Neural cell (in vitro differentiated cells): ENCODE data around the gene OCIAD1. TPM values are rescaled to one million over a fixed set of nuclear protein-coding genes. Genes with fewer than 3 reads are reported as not detected.
"Not testable (repeated sequence)": the region's sequence is repeated elsewhere in the genome, so short reads cannot be mapped to it uniquely, and the experiment has no call there.

Source experiments
- H2AFZ ChIP-seq: fragments of 200-600, 300-800 bp; sonication (generic), shearing (Covaris generic); 2 replicates; pipeline ENCODE4 v1.6.0; 2014; ENCODE audit warnings: low read depth, mild to moderate bottlenecking, antibody characterized with exemption, low read length, moderate library complexity
- H3F3A ChIP-seq: fragments of 200-600 bp; shearing (Covaris generic); 2 replicates; pipeline ENCODE4 v1.6.1; 2016; ENCODE audit warnings: mild to moderate bottlenecking, moderate library complexity, mixed read lengths, antibody characterized with exemption, low read length; ENCODE audit not compliant: insufficient read depth, poor library complexity, severe bottlenecking
- H3K27ac ChIP-seq: fragments of 200-600, 300-800 bp; sonication (generic), shearing (Covaris generic); 2 replicates; pipeline ENCODE4 v1.5.1; 2014; ENCODE audit warnings: mild to moderate bottlenecking, low read length, moderate library complexity
- H3K27me3 ChIP-seq: fragments of 300-800, 200-600 bp; sonication (generic), shearing (Covaris generic); 2 replicates; pipeline ENCODE4 v1.6.0; 2014; ENCODE audit warnings: mild to moderate bottlenecking, low read depth, low read length, moderate library complexity; ENCODE audit not compliant: insufficient read depth
- H3K36me3 ChIP-seq: fragments of 300-800, 200-600 bp; sonication (generic), shearing (Covaris generic); 2 replicates; pipeline ENCODE4 v1.5.1; 2014; ENCODE audit warnings: mild to moderate bottlenecking, antibody characterized with exemption, low read length, moderate library complexity; ENCODE audit not compliant: insufficient read depth
- H3K4me2 ChIP-seq: fragments of 300-800, 200-600 bp; sonication (generic), shearing (Covaris generic); 2 replicates; pipeline ENCODE4 v1.6.0; 2014; ENCODE audit warnings: mild to moderate bottlenecking, low read length
- H3K4me3 ChIP-seq: fragments of 300-800, 200-600 bp; sonication (generic), shearing (Covaris generic); 2 replicates; pipeline ENCODE4 v1.5.1; 2014; ENCODE audit warnings: mild to moderate bottlenecking, low read length, moderate library complexity
- H3K79me2 ChIP-seq: fragments of 200-600 bp; shearing (Covaris generic); replicated peaks from 2 replicates; pipeline ENCODE4 v1.6.0; 2014; ENCODE audit warnings: mild to moderate bottlenecking, low read length, moderate library complexity; ENCODE audit not compliant: insufficient read depth
- H3K9ac ChIP-seq: fragments of 300-800, 200-600 bp; sonication (generic), shearing (Covaris generic); 2 replicates; pipeline ENCODE4 v1.6.1; 2016; ENCODE audit warnings: mild to moderate bottlenecking, low read length, mixed read lengths
- H3K9me2 ChIP-seq: fragments of 200-600 bp; shearing (Covaris generic); 2 replicates; pipeline ENCODE4 v1.6.1; 2016; ENCODE audit warnings: mild to moderate bottlenecking, low read length, mixed read lengths; ENCODE audit not compliant: insufficient read depth
- H3K9me3 ChIP-seq: fragments of 200-600, 300-800 bp; sonication (generic), shearing (Covaris generic); 2 replicates; pipeline ENCODE4 v1.6.1; 2016; ENCODE audit warnings: mild to moderate bottlenecking, mixed run types, low read length, moderate library complexity, mixed read lengths
- H4K20me1 ChIP-seq: fragments of 200-600 bp; shearing (Covaris generic); 2 replicates; pipeline ENCODE4 v1.6.1; 2016; ENCODE audit warnings: mild to moderate bottlenecking, mixed run types; ENCODE audit not compliant: insufficient read depth
- EP300 ChIP-seq: fragments of 450-650 bp; conservative IDR thresholded peaks from 2 replicates; pipeline ENCODE4 v1.6.1; 2014; ENCODE audit warnings: antibody characterized with exemption, mild to moderate bottlenecking, moderate library complexity; ENCODE audit not compliant: poor library complexity, severe bottlenecking
- EZH2 ChIP-seq: fragments of 200-600, 300-800 bp; shearing (Covaris generic), sonication (generic); IDR thresholded peaks from 2 replicates; pipeline ENCODE4 v1.6.1; 2014; ENCODE audit warnings: antibody characterized with exemption, low read length, borderline replicate concordance, mild to moderate bottlenecking; ENCODE audit not compliant: insufficient read depth, poor library complexity, severe bottlenecking
- MXI1 ChIP-seq: fragments of 450-650 bp; conservative IDR thresholded peaks from 2 replicates; pipeline ENCODE4 v1.6.1; 2014; ENCODE audit warnings: antibody characterized with exemption, mild to moderate bottlenecking; ENCODE audit not compliant: poor library complexity, severe bottlenecking
- POLR2AphosphoS5 ChIP-seq: IDR thresholded peaks from 2 replicates; pipeline ENCODE4 v1.6.1; 2012
- RAD21 ChIP-seq: fragments of 450-650 bp; conservative IDR thresholded peaks from 2 replicates; pipeline ENCODE4 v1.6.1; 2014; ENCODE audit warnings: antibody characterized with exemption, mild to moderate bottlenecking, moderate library complexity
- SMC3 ChIP-seq: fragments of 450-650 bp; conservative IDR thresholded peaks from 2 replicates; pipeline ENCODE4 v1.6.1; 2014; ENCODE audit warnings: antibody characterized with exemption, mild to moderate bottlenecking, moderate library complexity; ENCODE audit not compliant: poor library complexity
- TAF1 ChIP-seq: IDR thresholded peaks from 2 replicates; pipeline ENCODE4 v1.6.1; 2012; ENCODE audit warnings: low read depth
- polyA plus RNA-seq: library from polyadenylated mRNA; depleted of rRNA; stranded (reverse); fragments of >200 nt; gene quantifications from 2 replicates; pipeline ENCODE4 v1.2.3, GENCODE V29; 2014
- TF ChIP-seq, protein P1 (sequence below): fragments of 450-650 bp; IDR thresholded peaks from 2 replicates; pipeline ENCODE4 v1.5.1; 2014; ENCODE audit warnings: antibody characterized with exemption, mild to moderate bottlenecking, moderate library complexity; ENCODE audit not compliant: poor library complexity, severe bottlenecking
- TF ChIP-seq, protein P2 (sequence below): IDR thresholded peaks from 2 replicates; pipeline ENCODE4 v1.6.1; 2012; ENCODE audit warnings: borderline replicate concordance

OCIAD1 gene
- polyA plus RNA-seq, 1 donor from 2014 or later: 449 TPM

DNA sequence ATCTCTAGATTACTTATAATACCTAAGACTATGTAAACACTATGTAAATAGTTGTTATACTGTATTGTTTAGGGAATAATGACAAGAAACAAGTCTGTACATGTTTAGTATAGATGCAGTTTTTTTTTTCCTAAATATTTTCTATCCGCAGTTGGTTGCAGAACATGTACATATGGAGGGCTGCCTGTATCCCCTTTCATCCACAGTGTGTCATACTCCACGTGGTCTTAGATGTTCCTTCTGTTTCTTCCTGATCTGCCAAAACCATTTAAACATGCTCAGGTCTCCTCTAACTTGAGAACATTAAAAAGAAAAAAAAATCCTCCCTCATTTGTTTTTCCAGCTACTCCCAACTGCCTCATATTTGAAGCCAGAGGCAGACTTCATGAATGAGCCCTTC lies 14.0 kb downstream of the OCIAD1 start:
- Histone ChIP-seq H3K79me2 (peaks cover 29% of the 10 kb centered on the region), H3K27me3 (no peaks in the 10 kb centered on the region)
- TF ChIP-seq TAF1 (no peak), POLR2AphosphoS5 (no peak), EZH2 (no peak), MXI1 (no peak), SMC3 (no peak), RAD21 (no peak), EP300 (no peak)
- TF ChIP-seq, protein P1, sequence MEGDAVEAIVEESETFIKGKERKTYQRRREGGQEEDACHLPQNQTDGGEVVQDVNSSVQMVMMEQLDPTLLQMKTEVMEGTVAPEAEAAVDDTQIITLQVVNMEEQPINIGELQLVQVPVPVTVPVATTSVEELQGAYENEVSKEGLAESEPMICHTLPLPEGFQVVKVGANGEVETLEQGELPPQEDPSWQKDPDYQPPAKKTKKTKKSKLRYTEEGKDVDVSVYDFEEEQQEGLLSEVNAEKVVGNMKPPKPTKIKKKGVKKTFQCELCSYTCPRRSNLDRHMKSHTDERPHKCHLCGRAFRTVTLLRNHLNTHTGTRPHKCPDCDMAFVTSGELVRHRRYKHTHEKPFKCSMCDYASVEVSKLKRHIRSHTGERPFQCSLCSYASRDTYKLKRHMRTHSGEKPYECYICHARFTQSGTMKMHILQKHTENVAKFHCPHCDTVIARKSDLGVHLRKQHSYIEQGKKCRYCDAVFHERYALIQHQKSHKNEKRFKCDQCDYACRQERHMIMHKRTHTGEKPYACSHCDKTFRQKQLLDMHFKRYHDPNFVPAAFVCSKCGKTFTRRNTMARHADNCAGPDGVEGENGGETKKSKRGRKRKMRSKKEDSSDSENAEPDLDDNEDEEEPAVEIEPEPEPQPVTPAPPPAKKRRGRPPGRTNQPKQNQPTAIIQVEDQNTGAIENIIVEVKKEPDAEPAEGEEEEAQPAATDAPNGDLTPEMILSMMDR: no peak
- TF ChIP-seq, protein P2, sequence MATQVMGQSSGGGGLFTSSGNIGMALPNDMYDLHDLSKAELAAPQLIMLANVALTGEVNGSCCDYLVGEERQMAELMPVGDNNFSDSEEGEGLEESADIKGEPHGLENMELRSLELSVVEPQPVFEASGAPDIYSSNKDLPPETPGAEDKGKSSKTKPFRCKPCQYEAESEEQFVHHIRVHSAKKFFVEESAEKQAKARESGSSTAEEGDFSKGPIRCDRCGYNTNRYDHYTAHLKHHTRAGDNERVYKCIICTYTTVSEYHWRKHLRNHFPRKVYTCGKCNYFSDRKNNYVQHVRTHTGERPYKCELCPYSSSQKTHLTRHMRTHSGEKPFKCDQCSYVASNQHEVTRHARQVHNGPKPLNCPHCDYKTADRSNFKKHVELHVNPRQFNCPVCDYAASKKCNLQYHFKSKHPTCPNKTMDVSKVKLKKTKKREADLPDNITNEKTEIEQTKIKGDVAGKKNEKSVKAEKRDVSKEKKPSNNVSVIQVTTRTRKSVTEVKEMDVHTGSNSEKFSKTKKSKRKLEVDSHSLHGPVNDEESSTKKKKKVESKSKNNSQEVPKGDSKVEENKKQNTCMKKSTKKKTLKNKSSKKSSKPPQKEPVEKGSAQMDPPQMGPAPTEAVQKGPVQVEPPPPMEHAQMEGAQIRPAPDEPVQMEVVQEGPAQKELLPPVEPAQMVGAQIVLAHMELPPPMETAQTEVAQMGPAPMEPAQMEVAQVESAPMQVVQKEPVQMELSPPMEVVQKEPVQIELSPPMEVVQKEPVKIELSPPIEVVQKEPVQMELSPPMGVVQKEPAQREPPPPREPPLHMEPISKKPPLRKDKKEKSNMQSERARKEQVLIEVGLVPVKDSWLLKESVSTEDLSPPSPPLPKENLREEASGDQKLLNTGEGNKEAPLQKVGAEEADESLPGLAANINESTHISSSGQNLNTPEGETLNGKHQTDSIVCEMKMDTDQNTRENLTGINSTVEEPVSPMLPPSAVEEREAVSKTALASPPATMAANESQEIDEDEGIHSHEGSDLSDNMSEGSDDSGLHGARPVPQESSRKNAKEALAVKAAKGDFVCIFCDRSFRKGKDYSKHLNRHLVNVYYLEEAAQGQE: no peak

DNA sequence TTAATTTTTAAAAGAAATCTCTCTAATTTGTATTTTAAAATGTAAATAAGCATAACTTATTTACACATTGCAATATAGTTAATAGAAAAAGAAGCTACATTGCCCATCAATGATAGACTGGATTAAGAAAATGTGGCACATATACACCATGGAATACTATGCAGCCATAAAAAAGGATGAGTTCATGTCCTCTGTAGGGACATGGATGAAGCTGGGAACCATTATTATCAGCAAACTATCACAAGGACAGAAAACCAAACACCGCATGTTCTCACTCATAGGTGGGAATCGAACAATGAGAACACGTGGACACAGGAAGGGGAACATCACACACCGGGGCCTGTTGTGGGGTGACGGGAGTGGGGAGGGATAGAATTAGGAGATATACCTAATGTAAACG lies 17.9 kb downstream of the OCIAD1 start:
- H3K9me3 ChIP-seq, H3K4me2 ChIP-seq, H3K27me3 ChIP-seq, H3K79me2 ChIP-seq, H3K27ac ChIP-seq, H2AFZ ChIP-seq, H3F3A ChIP-seq, H3K36me3 ChIP-seq, H3K9me2 ChIP-seq, H4K20me1 ChIP-seq, H3K9ac ChIP-seq, H3K4me3 ChIP-seq: not testable (repeated sequence)

More for the DNA sequence above, 14.0 kb downstream of the OCIAD1 start:
- Histone ChIP-seq H3F3A (peaks cover 3% of the 10 kb centered on the region), H3K4me2 (no peak overlapping the region), H3K27ac (no peak overlapping the region), H3K9me2 (no peaks in the 10 kb centered on the region), H3K4me3 (no peak overlapping the region), H3K9ac (no peak overlapping the region), H2AFZ (no peak overlapping the region), H3K36me3 (peaks cover 8% of the 10 kb centered on the region), H4K20me1 (no peaks in the 10 kb centered on the region), H3K9me3 (no peaks in the 10 kb centered on the region)

DNA sequence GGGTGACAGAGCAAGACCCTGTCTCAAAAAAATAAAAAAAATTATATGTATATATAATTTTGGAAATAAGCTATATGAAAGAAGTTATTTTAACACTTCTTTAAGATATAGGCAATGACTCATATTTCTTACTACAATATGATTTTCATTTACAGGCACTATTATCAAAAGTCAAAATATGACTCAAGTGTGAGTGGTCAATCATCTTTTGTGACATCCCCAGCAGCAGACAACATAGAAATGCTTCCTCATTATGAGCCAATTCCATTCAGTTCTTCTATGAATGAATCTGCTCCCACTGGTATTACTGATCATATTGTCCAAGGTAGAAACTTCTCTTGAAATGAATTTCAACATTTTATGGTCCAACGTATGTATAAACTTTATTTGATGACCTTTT lies 20.8 kb downstream of the OCIAD1 start:
- no peak overlapping the region for H3K4me2 ChIP-seq
- H2AFZ ChIP-seq: no peak overlapping the region
- H3K9me3 ChIP-seq: no peaks in the 10 kb centered on the region
- H3K4me3 ChIP-seq: no peak overlapping the region
- H3K36me3 ChIP-seq: peaks cover 4% of the 10 kb centered on the region
- H3K79me2 ChIP-seq: peaks cover 5% of the 10 kb centered on the region
- TF ChIP-seq, protein P1: no peak
- TF ChIP-seq, protein P2: no peak
- TF ChIP-seq RAD21: no peak
- TF ChIP-seq MXI1: no peak
- TF ChIP-seq EZH2: no peak
- no peak for TF ChIP-seq EP300
- no peak for TF ChIP-seq POLR2AphosphoS5
- TF ChIP-seq SMC3: no peak
- H3K9me2 ChIP-seq: no peaks in the 10 kb centered on the region
- no peaks in the 10 kb centered on the region for H4K20me1 ChIP-seq
- H3K27me3 ChIP-seq: no peaks in the 10 kb centered on the region
- H3K27ac ChIP-seq: no peak overlapping the region
- H3F3A ChIP-seq: no peaks in the 10 kb centered on the region
- no peak overlapping the region for H3K9ac ChIP-seq
